ENCODE results near the gene NPTX1.

GRCh38 chr17:80512233-80512632 is 35.8 kb upstream of the NPTX1 start:
- no peak for TF ChIP-seq EZH2 (IDR thresholded peaks at IDR 0.05; ENCODE audit: borderline replicate concordance, insufficient read depth, low read depth, low read length, poor library complexity, severe bottlenecking)
- TF ChIP-seq, protein P1, sequence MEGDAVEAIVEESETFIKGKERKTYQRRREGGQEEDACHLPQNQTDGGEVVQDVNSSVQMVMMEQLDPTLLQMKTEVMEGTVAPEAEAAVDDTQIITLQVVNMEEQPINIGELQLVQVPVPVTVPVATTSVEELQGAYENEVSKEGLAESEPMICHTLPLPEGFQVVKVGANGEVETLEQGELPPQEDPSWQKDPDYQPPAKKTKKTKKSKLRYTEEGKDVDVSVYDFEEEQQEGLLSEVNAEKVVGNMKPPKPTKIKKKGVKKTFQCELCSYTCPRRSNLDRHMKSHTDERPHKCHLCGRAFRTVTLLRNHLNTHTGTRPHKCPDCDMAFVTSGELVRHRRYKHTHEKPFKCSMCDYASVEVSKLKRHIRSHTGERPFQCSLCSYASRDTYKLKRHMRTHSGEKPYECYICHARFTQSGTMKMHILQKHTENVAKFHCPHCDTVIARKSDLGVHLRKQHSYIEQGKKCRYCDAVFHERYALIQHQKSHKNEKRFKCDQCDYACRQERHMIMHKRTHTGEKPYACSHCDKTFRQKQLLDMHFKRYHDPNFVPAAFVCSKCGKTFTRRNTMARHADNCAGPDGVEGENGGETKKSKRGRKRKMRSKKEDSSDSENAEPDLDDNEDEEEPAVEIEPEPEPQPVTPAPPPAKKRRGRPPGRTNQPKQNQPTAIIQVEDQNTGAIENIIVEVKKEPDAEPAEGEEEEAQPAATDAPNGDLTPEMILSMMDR (IDR thresholded peaks at IDR 0.05) = no peak
